Hypothalamus (tissue), 51 donors: ENCODE data around the gene NUBPL.
A peak's percentile ranks its signal among the peaks of the same experiment; 100 is the strongest.
"Not testable (repeated sequence)": the region's sequence is repeated elsewhere in the genome, so short reads cannot be mapped to it uniquely, and the experiment has no call there.

Experiments used
- DNase-seq, 51 donors: peaks; one replicate each; lab custom pipeline; 2025; lab: John Stamatoyannopoulos, UW

Gene NUBPL

GRCh38 chr14:31864937-31865855 is 304.0 kb downstream of the NUBPL start:
- DNase-seq = no peak

DNA sequence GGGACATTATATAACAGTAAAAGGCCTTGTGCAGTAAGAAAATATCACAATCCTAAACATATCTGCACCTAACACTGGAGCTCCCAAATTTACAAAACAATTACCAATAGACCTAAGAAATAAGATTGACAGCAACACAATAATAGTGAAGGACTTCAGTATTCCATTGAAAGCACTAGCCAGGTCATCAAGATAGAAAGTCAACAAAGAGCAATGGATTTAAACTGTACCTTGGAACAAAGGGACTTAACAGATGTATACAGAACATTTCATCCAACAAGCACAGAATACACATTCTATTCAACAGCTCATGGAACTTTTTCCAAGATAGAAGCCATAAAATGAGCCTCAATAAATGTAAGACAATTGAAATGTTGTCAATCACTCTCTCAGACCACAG is 306.4 kb downstream of the NUBPL start:
- DNase-seq = no peak

- DNase-seq = not testable (repeated sequence)
Observed at GRCh38 chr14:31868096-31868495, 306.9 kb downstream of the NUBPL start.

- no peak for DNase-seq
Observed at GRCh38 chr14:31876741-31877140, 315.5 kb downstream of the NUBPL start.

- no peak for DNase-seq
Observed at GRCh38 chr14:31877255-31877798, 316.1 kb downstream of the NUBPL start.

- no peak for DNase-seq
Observed at GRCh38 chr14:31879661-31880348, 318.6 kb downstream of the NUBPL start.

GRCh38 chr14:31880935-31881334 is 319.7 kb downstream of the NUBPL start:
- no peak for DNase-seq

DNA sequence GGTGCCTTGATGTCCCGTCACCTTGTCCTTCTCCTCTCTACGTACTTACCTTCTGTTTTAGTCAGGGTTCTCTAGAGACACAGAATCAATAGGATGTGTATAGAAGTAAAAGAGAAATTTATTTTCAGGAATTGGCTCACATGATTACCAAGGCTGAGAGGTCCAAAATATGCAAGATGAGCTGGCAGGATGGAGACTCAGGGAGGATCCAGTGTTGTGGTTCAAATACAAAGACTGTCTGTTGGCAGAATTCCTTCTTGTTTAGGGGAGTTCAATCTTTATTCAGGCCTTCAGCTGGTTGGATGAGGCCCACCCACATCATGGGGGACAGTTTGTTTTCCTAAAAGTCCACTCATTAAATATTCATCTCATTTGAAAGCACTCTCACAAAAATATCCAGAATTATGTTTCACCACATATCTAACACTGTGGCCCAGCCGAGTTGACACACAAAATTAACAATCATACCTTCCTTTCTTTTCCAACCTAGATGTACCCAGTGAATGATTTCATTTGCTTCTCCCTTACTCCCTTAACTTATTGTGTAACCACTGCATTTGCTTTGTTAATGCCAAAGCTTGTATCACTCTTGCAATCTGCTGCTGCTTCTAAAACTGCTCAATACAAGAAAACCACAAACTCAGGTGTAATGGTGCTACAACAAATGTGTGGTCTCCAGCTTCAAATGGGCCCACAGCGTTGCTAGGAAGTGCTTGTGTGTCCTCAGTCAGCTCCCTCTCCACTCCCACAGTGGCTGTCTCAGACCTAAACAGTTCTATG is 320.5 kb downstream of the NUBPL start:
- DNase-seq = no peak

DNA sequence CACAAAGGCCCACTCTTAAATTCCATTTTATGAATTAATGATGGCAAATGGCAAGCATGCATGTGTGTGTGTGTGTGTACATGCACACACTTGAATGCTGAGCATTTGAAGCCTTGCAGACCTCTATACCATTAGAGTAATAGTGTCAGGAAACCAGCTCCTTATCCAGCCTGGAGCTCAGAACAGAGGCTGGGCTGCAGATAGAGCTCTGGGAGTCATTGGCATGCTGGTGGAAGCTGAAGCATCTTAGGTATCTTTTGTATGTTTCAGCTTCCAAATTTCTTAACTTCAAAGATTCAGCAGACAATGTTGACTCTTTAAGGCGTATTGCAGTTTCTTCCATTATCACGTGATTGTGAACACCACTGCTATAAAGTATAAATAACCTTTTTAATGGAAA is 323.0 kb downstream of the NUBPL start:
- no peak for DNase-seq

DNA sequence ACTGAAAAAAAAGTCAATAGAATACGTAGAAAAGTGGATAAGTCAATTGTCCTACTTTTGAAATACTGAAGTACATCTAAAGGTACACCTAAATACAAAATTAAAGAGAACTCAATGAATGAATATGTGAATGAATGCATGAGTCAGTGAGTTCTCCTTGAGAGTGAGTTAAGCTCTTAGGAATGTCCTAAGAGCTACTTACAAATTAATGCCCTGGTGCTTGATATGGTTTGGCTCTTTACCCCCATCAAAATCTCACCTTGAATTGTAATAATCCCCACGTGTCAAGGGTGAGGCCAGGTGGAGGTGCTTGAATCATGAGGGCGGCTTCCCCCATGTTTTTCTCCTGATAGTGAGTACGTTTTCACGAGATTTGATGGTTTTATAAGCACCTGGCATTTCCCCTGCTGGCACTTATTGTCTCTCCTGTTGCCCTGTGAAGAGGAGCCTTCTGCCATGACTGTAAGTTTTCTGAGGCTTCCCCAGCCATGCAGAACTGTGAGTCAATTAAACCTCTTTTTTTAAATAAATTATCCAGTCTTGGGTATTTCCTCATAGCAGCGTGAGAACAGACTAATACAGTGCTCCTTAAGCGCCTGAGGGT is 323.7 kb downstream of the NUBPL start:
- DNase-seq = no peak

- DNase-seq = no peak
Observed at GRCh38 chr14:31886156-31886835, 325.1 kb downstream of the NUBPL start.

DNA sequence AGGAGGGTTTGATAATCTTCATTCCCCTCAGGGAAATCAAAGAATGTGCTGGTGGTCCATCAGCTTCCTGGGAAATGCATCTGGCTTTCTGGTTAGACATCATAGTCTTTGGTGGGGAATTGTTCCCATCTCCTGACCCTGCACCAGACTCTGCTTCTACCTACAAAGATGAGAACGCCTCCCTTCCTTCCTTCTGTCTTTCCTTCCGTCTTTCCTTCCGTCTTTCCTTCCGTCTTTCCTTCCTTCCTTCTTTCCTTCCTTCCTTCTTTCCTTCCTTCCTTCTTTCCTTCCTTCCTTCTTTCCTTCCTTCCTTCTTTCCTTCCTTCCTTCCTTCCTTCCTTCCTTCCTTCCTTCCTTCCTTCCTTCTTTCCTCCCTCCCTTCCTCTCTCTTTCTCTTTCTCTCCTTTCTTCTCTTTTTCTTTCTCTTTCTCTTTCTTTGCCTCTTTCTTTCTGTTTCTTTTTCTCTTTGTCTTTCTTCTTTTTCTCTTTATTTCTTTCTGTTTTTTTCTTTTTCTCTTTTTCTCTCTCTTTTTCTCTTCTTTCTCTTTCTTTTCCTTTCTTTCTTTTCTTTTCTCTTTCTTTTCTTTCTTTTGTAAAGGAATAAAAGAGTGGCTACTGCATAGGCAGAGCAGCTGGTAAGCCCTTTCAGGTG is 326.9 kb downstream of the NUBPL start:
- no peak for DNase-seq

DNA sequence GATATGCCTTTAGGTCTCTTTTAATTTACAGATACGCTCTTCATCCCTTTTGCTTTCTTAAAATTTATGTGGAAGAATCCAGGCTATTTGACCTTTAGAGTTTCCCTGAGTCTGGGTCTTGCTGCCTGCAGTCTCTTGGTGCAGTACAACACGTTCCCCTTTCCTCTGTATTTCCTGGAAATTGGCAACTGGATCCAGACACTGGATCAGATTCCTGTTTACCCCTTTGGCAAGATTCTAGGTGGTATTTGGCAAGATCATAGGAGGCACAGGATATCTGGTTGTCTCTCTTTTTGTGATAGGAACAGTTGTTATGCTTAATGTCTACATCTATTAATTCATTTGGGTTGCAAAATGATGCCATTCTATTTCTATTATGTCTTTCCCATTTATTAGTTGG is 328.1 kb downstream of the NUBPL start:
- no peak for DNase-seq

- DNase-seq = not testable (repeated sequence)
Observed at GRCh38 chr14:31890202-31890601, 329.0 kb downstream of the NUBPL start.

- DNase-seq = peak in 11 of 51 donors; percentile 1 to 41 (median 9)
Observed at GRCh38 chr14:31893221-31893757, 332.1 kb downstream of the NUBPL start.

GRCh38 chr14:31894351-31894750 is 333.1 kb downstream of the NUBPL start:
- DNase-seq = no peak

- DNase-seq = no peak
Observed at GRCh38 chr14:31895206-31895605, 334.0 kb downstream of the NUBPL start.

- DNase-seq = no peak
Observed at GRCh38 chr14:31895646-31896045, 334.4 kb downstream of the NUBPL start.

- DNase-seq = no peak
Observed at GRCh38 chr14:31897581-31898186, 336.5 kb downstream of the NUBPL start.
